ENCODE data around the gene ARL3.

- TF ChIP-seq, protein P1, sequence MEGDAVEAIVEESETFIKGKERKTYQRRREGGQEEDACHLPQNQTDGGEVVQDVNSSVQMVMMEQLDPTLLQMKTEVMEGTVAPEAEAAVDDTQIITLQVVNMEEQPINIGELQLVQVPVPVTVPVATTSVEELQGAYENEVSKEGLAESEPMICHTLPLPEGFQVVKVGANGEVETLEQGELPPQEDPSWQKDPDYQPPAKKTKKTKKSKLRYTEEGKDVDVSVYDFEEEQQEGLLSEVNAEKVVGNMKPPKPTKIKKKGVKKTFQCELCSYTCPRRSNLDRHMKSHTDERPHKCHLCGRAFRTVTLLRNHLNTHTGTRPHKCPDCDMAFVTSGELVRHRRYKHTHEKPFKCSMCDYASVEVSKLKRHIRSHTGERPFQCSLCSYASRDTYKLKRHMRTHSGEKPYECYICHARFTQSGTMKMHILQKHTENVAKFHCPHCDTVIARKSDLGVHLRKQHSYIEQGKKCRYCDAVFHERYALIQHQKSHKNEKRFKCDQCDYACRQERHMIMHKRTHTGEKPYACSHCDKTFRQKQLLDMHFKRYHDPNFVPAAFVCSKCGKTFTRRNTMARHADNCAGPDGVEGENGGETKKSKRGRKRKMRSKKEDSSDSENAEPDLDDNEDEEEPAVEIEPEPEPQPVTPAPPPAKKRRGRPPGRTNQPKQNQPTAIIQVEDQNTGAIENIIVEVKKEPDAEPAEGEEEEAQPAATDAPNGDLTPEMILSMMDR (IDR thresholded peaks at IDR 0.05): 0 out of 2 replicates have a peak, but pooled peaks have one; percentile 13
- TF ChIP-seq ZFX (IDR thresholded peaks at IDR 0.05; ENCODE audit: borderline replicate concordance): no peak
These were observed 44.0 kb downstream of the ARL3 start for GRCh38 chr10:102670065-102670670.
